Measurements from ENCODE around the gene ALDH1L2. TPM values are rescaled to one million over a fixed set of nuclear protein-coding genes. Genes with fewer than 3 reads are reported as not detected.

Gene ALDH1L2
- total RNA-seq, 1 experiment from 2014 or later, result 2.2 TPM

DNA sequence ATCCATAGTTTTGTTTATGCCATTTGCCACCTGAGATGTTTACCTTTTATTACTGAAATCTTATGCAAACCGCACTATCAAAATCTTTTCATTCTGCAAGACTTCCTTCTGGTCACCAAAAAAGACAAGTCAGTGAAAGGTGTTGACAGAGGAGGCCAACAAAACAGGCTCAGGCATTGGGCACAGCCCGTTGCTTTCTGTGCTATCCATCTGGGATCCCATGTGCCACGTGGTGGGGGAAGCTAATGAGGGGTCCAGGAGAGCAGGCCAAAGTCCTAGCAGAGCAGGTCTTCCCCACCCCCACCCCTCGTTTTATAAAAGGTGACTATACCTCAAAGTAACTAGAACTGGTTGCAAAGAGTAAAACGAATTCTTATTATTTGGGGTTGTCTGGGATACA lies 1.2 kb downstream of the ALDH1L2 start:
- H3K4me1 ChIP-seq (replicated peaks; ENCODE audit: insufficient read depth), result peaks cover 8% of the 10 kb centered on the region
- intact Hi-C loops (cut with micrococcal nuclease; ENCODE audit: unreplicated experiment), result no loop called here
- H3K4me2 ChIP-seq, result 0 out of 2 replicates have a peak overlapping the region, but pooled peaks have one; percentile 91
- H3K79me2 ChIP-seq (ENCODE audit: low read depth), result no peaks in the 10 kb centered on the region
- H4K20me1 ChIP-seq (ENCODE audit: insufficient read depth), result no peaks in the 10 kb centered on the region
- DNase-seq, result no peak
- H3K4me3 ChIP-seq, result no peak overlapping the region
- ChIA-PET CTCF (no interaction called here), POLR2A (ENCODE audit: unreplicated experiment) (no interaction called here)
- no peaks in the 10 kb centered on the region for H3K36me3 ChIP-seq (ENCODE audit: low read depth)
- no peak overlapping the region for H2AFZ ChIP-seq
- no peak for TF ChIP-seq CTCF (conservative IDR thresholded peaks at IDR 0.05)
- no peak for TF ChIP-seq EZH2 (IDR thresholded peaks at IDR 0.05; ENCODE audit: low read depth)
- no TSS peak for BruUV-seq (replicated peaks)
- H3K9me2 ChIP-seq (ENCODE audit: insufficient read depth), result no peaks in the 10 kb centered on the region
- no peaks in the 10 kb centered on the region for H3F3A ChIP-seq (ENCODE audit: insufficient read depth, low read depth)
- no peak overlapping the region for H3K27ac ChIP-seq
- H3K27me3 ChIP-seq (ENCODE audit: insufficient read depth, low read depth), result no peaks in the 10 kb centered on the region
- H3K9me3 ChIP-seq (ENCODE audit: insufficient read depth, low read depth), result no peaks in the 10 kb centered on the region

DNA sequence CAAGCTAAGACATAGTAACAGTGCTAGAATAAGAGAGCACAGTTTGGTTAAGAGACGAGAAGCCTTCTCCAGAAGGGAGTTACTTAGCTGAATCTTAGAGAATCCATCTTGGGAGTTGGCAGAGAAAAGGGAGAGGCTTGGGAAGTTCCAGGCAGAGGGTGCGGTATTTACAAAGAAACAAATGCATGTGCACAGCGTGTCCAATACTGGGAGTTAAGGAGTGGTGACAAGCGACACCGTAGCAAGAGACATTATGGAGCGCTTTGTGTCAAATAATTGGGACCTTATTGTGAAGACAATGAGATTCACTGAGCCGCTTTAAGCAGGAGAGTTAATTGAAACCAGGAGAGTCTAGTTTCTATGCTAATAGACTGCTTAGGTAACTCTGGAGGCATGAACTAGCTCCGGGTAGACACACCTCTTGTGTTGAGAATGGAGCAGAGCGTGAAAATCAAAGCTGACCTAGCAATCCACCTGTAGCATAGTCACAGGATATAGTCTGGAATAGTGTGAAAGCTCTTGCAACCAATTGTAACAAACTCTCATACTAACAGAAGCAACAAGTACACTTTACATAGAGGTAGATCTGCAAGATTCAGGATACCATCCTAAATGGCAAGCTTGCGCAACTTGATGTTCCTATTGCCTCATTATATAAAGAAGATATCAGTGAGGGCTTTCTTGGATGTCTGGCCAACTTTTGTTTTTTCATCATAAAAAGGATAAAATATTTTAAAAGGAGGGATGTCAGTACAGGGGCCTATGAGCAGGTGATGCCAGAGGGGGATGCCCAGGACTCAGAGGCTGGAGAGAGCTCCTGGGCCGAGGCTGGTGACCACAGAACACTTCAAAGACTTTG lies 5.3 kb downstream of the ALDH1L2 start:
- Histone ChIP-seq H4K20me1 (ENCODE audit: insufficient read depth) (no peaks in the 10 kb centered on the region), H3K4me3 (no peak overlapping the region), H3K4me1 (replicated peaks; ENCODE audit: insufficient read depth) (peaks cover 5% of the 10 kb centered on the region), H3F3A (ENCODE audit: insufficient read depth, low read depth) (no peaks in the 10 kb centered on the region), H3K27me3 (ENCODE audit: insufficient read depth, low read depth) (no peaks in the 10 kb centered on the region), H3K36me3 (ENCODE audit: low read depth) (no peaks in the 10 kb centered on the region), H3K27ac (no peak overlapping the region), H3K9me3 (ENCODE audit: insufficient read depth, low read depth) (no peaks in the 10 kb centered on the region), H3K9me2 (ENCODE audit: insufficient read depth) (no peaks in the 10 kb centered on the region), H2AFZ (no peak overlapping the region), H3K4me2 (no peak overlapping the region), H3K79me2 (ENCODE audit: low read depth) (no peaks in the 10 kb centered on the region)
- intact Hi-C loops (cut with micrococcal nuclease; ENCODE audit: unreplicated experiment), result no loop called here
- DNase-seq, result no peak
- TF ChIP-seq EZH2 (IDR thresholded peaks at IDR 0.05; ENCODE audit: low read depth), result no peak
- TF ChIP-seq CTCF (conservative IDR thresholded peaks at IDR 0.05), result no peak
- ChIA-PET POLR2A (ENCODE audit: unreplicated experiment) (interaction anchor here (0.6 kb wide), 1 partner anchor 873 kb away, joined by 4 read pairs; no protein-coding TSS in a partner anchor), CTCF (no interaction called here)
- BruUV-seq (replicated peaks), result no TSS peak

DNA sequence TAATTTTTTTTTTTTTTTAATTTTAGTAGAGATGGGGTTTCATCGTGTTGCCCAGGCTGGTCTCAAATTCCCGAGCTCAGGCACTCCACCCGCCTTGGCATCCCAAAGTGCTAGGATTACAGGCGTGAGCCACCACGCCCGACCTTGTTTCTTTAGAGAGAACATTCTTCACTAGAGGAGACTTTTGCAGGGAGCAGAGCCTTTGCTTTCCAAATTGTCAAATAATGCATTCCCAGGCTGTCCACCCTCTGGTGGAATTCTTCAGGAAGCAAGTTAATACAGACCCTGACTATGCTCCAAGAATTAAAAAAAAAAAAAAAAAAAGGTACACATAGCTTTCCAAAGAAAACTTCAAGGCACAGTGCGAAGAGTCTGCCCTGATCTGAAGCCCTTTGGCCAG lies 6.8 kb downstream of the ALDH1L2 start:
- Histone ChIP-seq H3K36me3 (ENCODE audit: low read depth) (no peaks in the 10 kb centered on the region), H3K9me3 (ENCODE audit: insufficient read depth, low read depth) (no peaks in the 10 kb centered on the region), H3K9me2 (ENCODE audit: insufficient read depth) (no peaks in the 10 kb centered on the region), H2AFZ (no peak overlapping the region), H3K4me1 (replicated peaks; ENCODE audit: insufficient read depth) (no peaks in the 10 kb centered on the region), H3K79me2 (ENCODE audit: low read depth) (no peaks in the 10 kb centered on the region), H3F3A (ENCODE audit: insufficient read depth, low read depth) (no peaks in the 10 kb centered on the region), H3K4me3 (no peak overlapping the region), H4K20me1 (ENCODE audit: insufficient read depth) (no peaks in the 10 kb centered on the region), H3K27ac (no peak overlapping the region), H3K27me3 (ENCODE audit: insufficient read depth, low read depth) (no peaks in the 10 kb centered on the region), H3K4me2 (no peak overlapping the region)
- TF ChIP-seq EZH2 (IDR thresholded peaks at IDR 0.05; ENCODE audit: low read depth), result no peak
- no peak for TF ChIP-seq CTCF (conservative IDR thresholded peaks at IDR 0.05)
- BruUV-seq (replicated peaks), result no TSS peak
- no peak for DNase-seq
- intact Hi-C loops (cut with micrococcal nuclease; ENCODE audit: unreplicated experiment), result no loop called here
- CTCF ChIA-PET, result interaction anchor here (0.6 kb wide), 1 partner anchor 16 kb away, joined by 12 read pairs; no protein-coding TSS in a partner anchor
- POLR2A ChIA-PET (ENCODE audit: unreplicated experiment), result no interaction called here
